ENCODE results near the gene EPHA4.

Gene EPHA4

GRCh38 chr2:221572219-221572820 is at the start of gene EPHA4:
Gene EPHA4, minus strand, starts transcription at chr2:221572304. Its CDS starts 56 bp downstream, at chr2:221572248.
- peak; percentile 84 for DNase-seq

GRCh38 chr2:221618007-221618406 is 45.9 kb upstream of the EPHA4 start:
- no peak for DNase-seq

GRCh38 chr2:221616561-221616960 is 44.5 kb upstream of the EPHA4 start:
- no peak for DNase-seq

GRCh38 chr2:221614274-221614673 is 42.2 kb upstream of the EPHA4 start:
- no peak for DNase-seq

- no peak for DNase-seq
These were observed 40.7 kb upstream of the EPHA4 start for GRCh38 chr2:221612800-221613199.

GRCh38 chr2:221612161-221612560 is 40.1 kb upstream of the EPHA4 start:
- no peak for DNase-seq

- no peak for DNase-seq
These were observed 38.6 kb upstream of the EPHA4 start for GRCh38 chr2:221610675-221611074.

GRCh38 chr2:221610255-221610654 is 38.2 kb upstream of the EPHA4 start:
- DNase-seq: no peak

GRCh38 chr2:221608442-221608841 is 36.3 kb upstream of the EPHA4 start:
- DNase-seq: no peak

GRCh38 chr2:221606424-221606823 is 34.3 kb upstream of the EPHA4 start:
- DNase-seq: no peak

- no peak for DNase-seq
These were observed 33.7 kb upstream of the EPHA4 start for GRCh38 chr2:221605751-221606240.

- DNase-seq: no peak
These were observed 30.8 kb upstream of the EPHA4 start for GRCh38 chr2:221602938-221603337.

- DNase-seq: no peak
These were observed 29.3 kb upstream of the EPHA4 start for GRCh38 chr2:221601376-221601775.

GRCh38 chr2:221600388-221600787 is 28.3 kb upstream of the EPHA4 start:
- DNase-seq: no peak

GRCh38 chr2:221596192-221596591 is 24.1 kb upstream of the EPHA4 start:
- no peak for DNase-seq

- no peak for DNase-seq
These were observed 18.8 kb upstream of the EPHA4 start for GRCh38 chr2:221590861-221591365.

GRCh38 chr2:221589696-221590095 is 17.6 kb upstream of the EPHA4 start:
- no peak for DNase-seq

GRCh38 chr2:221588306-221588985 is 16.3 kb upstream of the EPHA4 start:
- DNase-seq: no peak

- no peak for DNase-seq
These were observed 9.9 kb upstream of the EPHA4 start for GRCh38 chr2:221581986-221582385.

GRCh38 chr2:221574231-221574570 is 2.1 kb upstream of the EPHA4 start:
- no peak for DNase-seq

- DNase-seq: peak; percentile 90
These were observed 1.5 kb upstream of the EPHA4 start for GRCh38 chr2:221573430-221574230.

GRCh38 chr2:221572821-221573429 is 821 bp upstream of the EPHA4 start:
- DNase-seq: peak; percentile 48

GRCh38 chr2:221571551-221572218 is 419 bp downstream of the EPHA4 start:
- peak; percentile 43 for DNase-seq
